ENCODE data around the gene RAPGEF4. TPM values are rescaled to one million over a fixed set of nuclear protein-coding genes. Genes with fewer than 3 reads are reported as not detected.

RAPGEF4 gene
- total and polyA plus RNA-seq, 9 of the 15 experiments (the other 6 are each of a cell fraction or from before 2014, with no cell fraction given) = 0.04 to 0.33 (median 0.13) TPM; not detected in 6

DNA sequence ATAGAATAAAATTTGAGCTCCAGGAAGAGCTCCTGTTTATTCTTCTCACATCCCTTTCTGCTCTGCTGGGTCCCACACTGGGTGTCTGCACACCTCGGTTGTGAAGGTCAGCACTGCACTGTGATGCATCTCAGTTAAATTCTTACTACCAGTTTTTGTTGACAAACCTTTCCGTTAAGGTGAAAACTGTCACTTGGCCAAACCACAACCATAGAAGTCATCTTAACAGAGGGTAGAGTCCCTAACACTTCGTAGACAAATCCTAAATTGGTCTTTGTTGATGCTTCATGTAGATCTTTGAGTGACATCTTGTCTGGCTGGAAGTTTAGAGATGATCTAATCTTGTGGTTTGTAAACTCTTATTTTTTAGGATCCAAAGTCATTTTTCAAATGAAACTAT, 172.6 kb downstream of the RAPGEF4 start:
- H3K4me1 ChIP-seq (replicated peaks in 1 of 2; ENCODE audit: control insufficient read depth in 2 of 2, insufficient read depth in 2 of 2, low read length in 2 of 2) = no peaks in the 10 kb centered on the region
- H2AFZ ChIP-seq (ENCODE audit: low read depth, low read length) = no peak overlapping the region
- CTCF ChIA-PET (ENCODE audit: low intra/inter-chr PET ratio) = no interaction called here
- H3K36me3 ChIP-seq (ENCODE audit: control insufficient read depth, insufficient read depth, low read length) = no peaks in the 10 kb centered on the region
- no peak for ATAC-seq
- intact Hi-C loops (cut with micrococcal nuclease) = no loop called here
- H3K9me3 ChIP-seq (replicated peaks; ENCODE audit: control insufficient read depth, insufficient read depth, low read depth, low read length) = no peaks in the 10 kb centered on the region
- no peak overlapping the region for H3K9ac ChIP-seq (ENCODE audit: insufficient read depth in 1 of 2, low read depth in 2 of 2, low read length in 2 of 2)
- no peak for TF ChIP-seq ZNF408 (CRISPR knock-in tag; IDR thresholded peaks at IDR 0.05; ENCODE audit: low read depth)
- TF ChIP-seq, protein P1, sequence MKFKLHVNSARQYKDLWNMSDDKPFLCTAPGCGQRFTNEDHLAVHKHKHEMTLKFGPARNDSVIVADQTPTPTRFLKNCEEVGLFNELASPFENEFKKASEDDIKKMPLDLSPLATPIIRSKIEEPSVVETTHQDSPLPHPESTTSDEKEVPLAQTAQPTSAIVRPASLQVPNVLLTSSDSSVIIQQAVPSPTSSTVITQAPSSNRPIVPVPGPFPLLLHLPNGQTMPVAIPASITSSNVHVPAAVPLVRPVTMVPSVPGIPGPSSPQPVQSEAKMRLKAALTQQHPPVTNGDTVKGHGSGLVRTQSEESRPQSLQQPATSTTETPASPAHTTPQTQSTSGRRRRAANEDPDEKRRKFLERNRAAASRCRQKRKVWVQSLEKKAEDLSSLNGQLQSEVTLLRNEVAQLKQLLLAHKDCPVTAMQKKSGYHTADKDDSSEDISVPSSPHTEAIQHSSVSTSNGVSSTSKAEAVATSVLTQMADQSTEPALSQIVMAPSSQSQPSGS (CRISPR knock-in tag; IDR thresholded peaks at IDR 0.05) = no peak
- TF ChIP-seq, protein P2, sequence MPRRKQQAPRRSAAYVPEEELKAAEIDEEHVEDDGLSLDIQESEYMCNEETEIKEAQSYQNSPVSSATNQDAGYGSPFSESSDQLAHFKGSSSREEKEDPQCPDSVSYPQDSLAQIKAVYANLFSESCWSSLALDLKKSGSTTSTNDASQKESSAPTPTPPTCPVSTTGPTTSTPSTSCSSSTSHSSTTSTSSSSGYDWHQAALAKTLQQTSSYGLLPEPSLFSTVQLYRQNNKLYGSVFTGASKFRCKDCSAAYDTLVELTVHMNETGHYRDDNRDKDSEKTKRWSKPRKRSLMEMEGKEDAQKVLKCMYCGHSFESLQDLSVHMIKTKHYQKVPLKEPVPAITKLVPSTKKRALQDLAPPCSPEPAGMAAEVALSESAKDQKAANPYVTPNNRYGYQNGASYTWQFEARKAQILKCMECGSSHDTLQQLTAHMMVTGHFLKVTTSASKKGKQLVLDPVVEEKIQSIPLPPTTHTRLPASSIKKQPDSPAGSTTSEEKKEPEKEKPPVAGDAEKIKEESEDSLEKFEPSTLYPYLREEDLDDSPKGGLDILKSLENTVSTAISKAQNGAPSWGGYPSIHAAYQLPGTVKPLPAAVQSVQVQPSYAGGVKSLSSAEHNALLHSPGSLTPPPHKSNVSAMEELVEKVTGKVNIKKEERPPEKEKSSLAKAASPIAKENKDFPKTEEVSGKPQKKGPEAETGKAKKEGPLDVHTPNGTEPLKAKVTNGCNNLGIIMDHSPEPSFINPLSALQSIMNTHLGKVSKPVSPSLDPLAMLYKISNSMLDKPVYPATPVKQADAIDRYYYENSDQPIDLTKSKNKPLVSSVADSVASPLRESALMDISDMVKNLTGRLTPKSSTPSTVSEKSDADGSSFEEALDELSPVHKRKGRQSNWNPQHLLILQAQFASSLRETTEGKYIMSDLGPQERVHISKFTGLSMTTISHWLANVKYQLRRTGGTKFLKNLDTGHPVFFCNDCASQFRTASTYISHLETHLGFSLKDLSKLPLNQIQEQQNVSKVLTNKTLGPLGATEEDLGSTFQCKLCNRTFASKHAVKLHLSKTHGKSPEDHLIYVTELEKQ (CRISPR knock-in tag; IDR thresholded peaks at IDR 0.05) = no peak
- TF ChIP-seq TARDBP (IDR thresholded peaks at IDR 0.05) = no peak
- no peak for TF ChIP-seq ZNF79 (CRISPR knock-in tag; IDR thresholded peaks at IDR 0.05; ENCODE audit: low read depth)
- TF ChIP-seq BACH1 (tag; IDR thresholded peaks at IDR 0.05) = no peak
- no peak for TF ChIP-seq ZNF184 (CRISPR knock-in tag; IDR thresholded peaks at IDR 0.05)
- no peak for TF ChIP-seq MXI1 (IDR thresholded peaks at IDR 0.05; ENCODE audit: low read depth, low read length)
- TF ChIP-seq ZNF175 (CRISPR knock-in tag; IDR thresholded peaks at IDR 0.05; ENCODE audit: low read depth) = no peak
- no peak for TF ChIP-seq TAF9B (IDR thresholded peaks at IDR 0.05; ENCODE audit: partially characterized antibody)
- no peak for DNase-seq (ENCODE audit: extremely low read depth in 1 of 4, low spot score in 3 of 4)
- no peak overlapping the region for H3K27ac ChIP-seq (ENCODE audit: extremely low read depth, low read depth, low read length)
- no peak for FAIRE-seq
- WGBS (ENCODE audit: insufficient coverage, low coverage, missing lambda C conversion rate) = 0% methylated on average over 3 of the region's 3 CpGs
- H3K79me2 ChIP-seq (ENCODE audit: control insufficient read depth, insufficient read depth, low read length) = no peaks in the 10 kb centered on the region
- H3K4me3 ChIP-seq = no peak overlapping the region
- H4K20me1 ChIP-seq (replicated peaks; ENCODE audit: control insufficient read depth, insufficient read depth, low read length) = no peaks in the 10 kb centered on the region
- H3K9me1 ChIP-seq (ENCODE audit: control insufficient read depth, insufficient read depth, low read length) = no peaks in the 10 kb centered on the region
- in situ Hi-C loops (cut with MboI) = no loop called here
- H3K4me2 ChIP-seq (ENCODE audit: insufficient read depth, low read length) = no peak overlapping the region
- POLR2A ChIA-PET = interaction anchor here (0.6 kb wide), 1 partner anchor 715 kb away, joined by 3 read pairs; no protein-coding TSS in a partner anchor
- BruUV-seq (replicated peaks) = no TSS peak
- H3K27me3 ChIP-seq (ENCODE audit: control insufficient read depth in 2 of 2, insufficient read depth in 2 of 2, low read length in 2 of 2) = peaks cover 0 to 18% of the 10 kb centered on the region in 2 experiments; a peak in 3 of 5 replicates

Measured in K562 (cell line).